ENCODE data around the gene USP3.

DNA sequence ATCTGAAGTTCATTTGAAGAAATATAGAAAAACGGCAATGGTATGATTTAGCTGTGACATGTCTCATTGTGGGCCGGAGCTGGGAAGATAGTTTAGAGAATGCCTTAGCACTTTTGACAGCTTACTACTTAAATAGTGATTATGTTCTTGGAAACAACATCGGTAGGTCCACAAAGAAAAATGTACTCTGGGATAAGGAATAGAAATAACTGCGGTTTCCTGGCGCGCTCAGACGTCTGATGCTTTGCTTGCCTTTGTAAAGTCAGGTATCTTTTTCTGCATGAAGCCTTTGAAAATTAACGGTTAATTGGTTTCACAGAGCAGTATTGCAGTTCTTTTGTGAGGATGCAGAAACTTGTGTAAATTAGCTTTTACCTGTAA lies 1.4 kb downstream of the USP3 start:
- TF ChIP-seq, protein P1, sequence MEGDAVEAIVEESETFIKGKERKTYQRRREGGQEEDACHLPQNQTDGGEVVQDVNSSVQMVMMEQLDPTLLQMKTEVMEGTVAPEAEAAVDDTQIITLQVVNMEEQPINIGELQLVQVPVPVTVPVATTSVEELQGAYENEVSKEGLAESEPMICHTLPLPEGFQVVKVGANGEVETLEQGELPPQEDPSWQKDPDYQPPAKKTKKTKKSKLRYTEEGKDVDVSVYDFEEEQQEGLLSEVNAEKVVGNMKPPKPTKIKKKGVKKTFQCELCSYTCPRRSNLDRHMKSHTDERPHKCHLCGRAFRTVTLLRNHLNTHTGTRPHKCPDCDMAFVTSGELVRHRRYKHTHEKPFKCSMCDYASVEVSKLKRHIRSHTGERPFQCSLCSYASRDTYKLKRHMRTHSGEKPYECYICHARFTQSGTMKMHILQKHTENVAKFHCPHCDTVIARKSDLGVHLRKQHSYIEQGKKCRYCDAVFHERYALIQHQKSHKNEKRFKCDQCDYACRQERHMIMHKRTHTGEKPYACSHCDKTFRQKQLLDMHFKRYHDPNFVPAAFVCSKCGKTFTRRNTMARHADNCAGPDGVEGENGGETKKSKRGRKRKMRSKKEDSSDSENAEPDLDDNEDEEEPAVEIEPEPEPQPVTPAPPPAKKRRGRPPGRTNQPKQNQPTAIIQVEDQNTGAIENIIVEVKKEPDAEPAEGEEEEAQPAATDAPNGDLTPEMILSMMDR (conservative IDR thresholded peaks at IDR 0.05): no peak; the same call in 1 of the 2 replicates
- no peak for TF ChIP-seq ZFX (IDR thresholded peaks at IDR 0.05)
